Measurements from ENCODE around the gene IMPA2.
"Not testable (repeated sequence)": the region's sequence is repeated elsewhere in the genome, so short reads cannot be mapped to it uniquely, and the experiment has no call there.

IMPA2 gene

DNA sequence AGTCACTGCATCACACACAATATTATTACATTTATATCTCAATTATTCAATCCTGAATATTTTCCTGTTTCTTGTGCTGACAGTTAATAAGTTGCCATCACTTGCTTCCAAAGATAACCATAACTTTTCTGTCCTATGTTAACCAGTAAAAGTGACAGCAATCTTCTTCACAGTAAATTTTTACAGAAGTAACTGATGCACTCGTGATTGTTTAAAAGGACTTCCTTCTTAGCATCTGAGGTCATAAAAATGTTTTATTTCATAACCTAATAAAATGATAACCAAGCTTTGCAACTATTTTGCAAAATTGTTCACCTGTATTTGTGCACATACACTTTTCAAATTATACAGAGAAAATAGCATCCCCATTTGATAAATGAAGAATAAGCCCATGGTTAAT, 91.7 kb downstream of the IMPA2 start:
- no peak for DNase-seq (ENCODE audit: low read depth in 3 of 3)

DNA sequence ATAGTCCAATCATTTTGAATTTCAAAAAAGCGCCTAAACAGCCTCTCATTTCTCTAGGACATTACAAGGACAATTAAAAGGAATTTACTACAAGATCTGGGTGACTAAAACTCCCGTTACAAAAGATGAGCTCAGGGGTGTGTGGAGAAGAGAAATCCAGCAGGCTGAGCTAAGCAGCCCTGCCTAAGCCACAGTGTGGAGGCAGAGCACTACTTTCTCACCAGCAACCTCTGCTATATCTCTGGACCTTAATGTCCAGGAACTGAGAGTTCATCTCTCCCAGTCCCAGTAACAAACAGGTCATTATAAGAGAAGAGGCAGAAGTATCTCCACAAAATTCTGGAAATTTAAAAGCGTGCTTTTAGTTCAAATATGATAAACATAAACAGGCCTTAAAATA, 93.4 kb downstream of the IMPA2 start:
- DNase-seq (ENCODE audit: low read depth in 3 of 3): no peak

GRCh38 chr18:12076424-12077140, 95.3 kb downstream of the IMPA2 start:
- no peak for DNase-seq (ENCODE audit: low read depth in 3 of 3)

DNA sequence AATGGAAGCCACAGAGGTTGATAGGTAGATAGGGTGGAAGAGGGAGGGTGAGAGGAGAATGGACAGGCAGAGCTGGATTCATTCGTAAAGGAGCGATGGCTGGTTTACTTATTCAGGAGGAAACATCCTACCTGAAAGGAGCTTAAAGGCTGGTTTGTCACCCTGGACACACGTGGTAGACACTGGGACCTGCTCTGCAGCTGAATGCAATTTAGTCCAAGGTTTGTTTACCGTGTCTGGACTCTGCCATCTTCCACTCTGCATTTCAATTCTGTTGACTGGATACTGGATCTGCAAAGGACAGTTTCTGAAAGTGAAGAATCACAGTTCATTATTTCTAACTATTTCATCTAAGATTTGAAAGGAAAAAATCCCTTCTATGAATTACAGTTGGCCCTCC, 96.7 kb downstream of the IMPA2 start:
- not testable (repeated sequence) for DNase-seq (ENCODE audit: low read depth in 3 of 3)

DNA sequence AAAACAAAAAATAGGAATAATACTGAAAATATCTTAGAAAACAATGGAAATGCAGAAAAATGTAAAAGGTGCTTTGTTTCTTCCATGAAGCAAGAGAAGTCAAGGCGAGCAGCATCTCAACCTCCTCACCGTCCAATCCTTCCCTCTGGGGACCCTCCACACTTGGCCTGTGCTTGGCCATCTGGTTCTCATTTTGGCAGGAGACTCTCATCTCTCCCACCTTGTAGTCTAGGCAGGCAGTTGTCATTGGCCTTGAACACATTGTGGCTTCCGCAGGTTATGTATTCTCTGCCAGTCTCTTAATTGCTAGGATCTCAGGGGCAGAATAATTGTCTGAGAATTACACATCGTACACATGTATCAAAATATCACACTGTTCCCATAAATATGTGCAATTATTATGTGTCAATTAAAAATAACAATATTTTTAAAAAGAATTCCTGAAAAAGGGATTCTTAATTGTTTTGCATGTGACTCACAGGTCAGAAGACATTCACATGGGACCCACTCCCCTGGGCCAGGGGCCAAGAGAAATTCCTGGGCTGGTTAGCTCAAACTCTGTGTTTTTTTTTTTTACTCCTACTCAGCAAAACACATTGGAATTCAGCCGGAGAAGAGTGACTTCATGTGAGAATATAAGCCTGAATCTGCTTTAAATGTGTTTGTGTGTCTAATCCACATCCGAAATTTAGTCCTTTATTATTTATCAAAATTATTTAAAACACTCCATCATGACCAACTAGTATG, 98.4 kb downstream of the IMPA2 start:
- DNase-seq (ENCODE audit: low read depth in 3 of 3): no peak

Measured in stimulated activated CD4-positive, alpha-beta T cell treated with anti-CD3 and anti-CD28 coated beads, TNF-alpha, amount 100 ng/mL, for 4 hours (primary cell).